Memory B cell (primary cell): ENCODE measurements around the gene FNDC11.
A peak's percentile ranks its signal among the peaks of the same experiment; 100 is the strongest.

ENCODE experiments used
- ATAC-seq: fragments of 150-1000 bp; cut with Tn5 transposase; 2 replicates; pipeline ENCODE4 v1.10.0; 2021; ENCODE audit warnings: low read depth, mild to moderate bottlenecking, moderate library complexity
- DNase-seq, 2 donors: peaks; one replicate each; pipeline ENCODE4 v3.0.0; 2022; ENCODE audit warnings: low spot score in 2 of 2
- H3K27ac Mint-ChIP-seq: one replicate; pipeline ENCODE4 v1.8.0; 2022; ENCODE audit warnings: mild to moderate bottlenecking, moderate library complexity, mixed read lengths
- H3K27me3 Mint-ChIP-seq: one replicate; pipeline ENCODE4 v1.8.0; 2022; ENCODE audit warnings: mixed read lengths
- H3K36me3 Mint-ChIP-seq: one replicate; pipeline ENCODE4 v1.8.0; 2022; ENCODE audit warnings: mild to moderate bottlenecking, mixed read lengths
- H3K4me1 Mint-ChIP-seq: one replicate; pipeline ENCODE4 v1.8.0; 2022; ENCODE audit warnings: mixed read lengths
- H3K4me3 Mint-ChIP-seq: one replicate; pipeline ENCODE4 v1.8.0; 2022; ENCODE audit warnings: mild to moderate bottlenecking, moderate library complexity, mixed read lengths
- H3K9me3 Mint-ChIP-seq: one replicate; pipeline ENCODE4 v1.8.0; 2022; ENCODE audit warnings: mixed read lengths

The FNDC11 gene

GRCh38 chr20:63531686-63532448, 22.1 kb upstream of the FNDC11 start:
- no peak overlapping the region for H3K4me3 Mint-ChIP-seq
- peaks cover 12% of the 10 kb centered on the region for H3K27me3 Mint-ChIP-seq
- ATAC-seq, result no peak
- H3K27ac Mint-ChIP-seq, result no peak overlapping the region
- peaks cover 20% of the 10 kb centered on the region for H3K4me1 Mint-ChIP-seq
- DNase-seq, result no peak
- H3K36me3 Mint-ChIP-seq, result peaks cover 2% of the 10 kb centered on the region
- peaks cover 3% of the 10 kb centered on the region for H3K9me3 Mint-ChIP-seq

GRCh38 chr20:63532449-63532971, 21.4 kb upstream of the FNDC11 start:
- Mint-ChIP-seq H3K36me3 (peaks cover 2% of the 10 kb centered on the region), H3K27me3 (peaks cover 14% of the 10 kb centered on the region), H3K4me3 (no peak overlapping the region), H3K4me1 (peaks cover 20% of the 10 kb centered on the region), H3K27ac (no peak overlapping the region), H3K9me3 (peaks cover 3% of the 10 kb centered on the region)
- no peak for ATAC-seq
- DNase-seq, result peak in 1 of 2 donors; percentile 13

GRCh38 chr20:63533388-63533787, 20.6 kb upstream of the FNDC11 start:
- no peak overlapping the region for H3K4me3 Mint-ChIP-seq
- H3K36me3 Mint-ChIP-seq, result peaks cover 2% of the 10 kb centered on the region
- DNase-seq (no peak), ATAC-seq (no peak)
- H3K9me3 Mint-ChIP-seq, result peaks cover 3% of the 10 kb centered on the region
- peaks cover 20% of the 10 kb centered on the region for H3K4me1 Mint-ChIP-seq
- peaks cover 14% of the 10 kb centered on the region for H3K27me3 Mint-ChIP-seq
- H3K27ac Mint-ChIP-seq, result no peak overlapping the region

- H3K4me3 Mint-ChIP-seq, result no peak overlapping the region
- H3K27me3 Mint-ChIP-seq, result peaks cover 11% of the 10 kb centered on the region
- H3K27ac Mint-ChIP-seq, result no peak overlapping the region
- H3K9me3 Mint-ChIP-seq, result peaks cover 3% of the 10 kb centered on the region
- DNase-seq (peak in 1 of 2 donors; percentile 20), ATAC-seq (no peak)
- peaks cover 15% of the 10 kb centered on the region for H3K4me1 Mint-ChIP-seq
- peaks cover 2% of the 10 kb centered on the region for H3K36me3 Mint-ChIP-seq
These were observed 20.0 kb upstream of the FNDC11 start for GRCh38 chr20:63533871-63534393.

- Mint-ChIP-seq H3K4me1 (peaks cover 15% of the 10 kb centered on the region), H3K4me3 (no peak overlapping the region), H3K36me3 (peaks cover 2% of the 10 kb centered on the region), H3K27me3 (peaks cover 10% of the 10 kb centered on the region), H3K9me3 (peaks cover 3% of the 10 kb centered on the region), H3K27ac (no peak overlapping the region)
- ATAC-seq (no peak), DNase-seq (no peak)
These were observed 19.5 kb upstream of the FNDC11 start for GRCh38 chr20:63534427-63534830.

GRCh38 chr20:63534831-63535651, 18.9 kb upstream of the FNDC11 start:
- peaks cover 2% of the 10 kb centered on the region for H3K36me3 Mint-ChIP-seq
- peaks cover 3% of the 10 kb centered on the region for H3K9me3 Mint-ChIP-seq
- no peak for DNase-seq
- H3K4me1 Mint-ChIP-seq, result peaks cover 15% of the 10 kb centered on the region
- peaks cover 9% of the 10 kb centered on the region for H3K27me3 Mint-ChIP-seq
- H3K27ac Mint-ChIP-seq, result peak overlapping the region; percentile 65
- no peak overlapping the region for H3K4me3 Mint-ChIP-seq
- ATAC-seq, result no peak

- peak overlapping the region; percentile 33 for H3K27ac Mint-ChIP-seq
- H3K4me3 Mint-ChIP-seq, result peak overlapping the region; percentile 86
These were observed 17.6 kb upstream of the FNDC11 start for GRCh38 chr20:63536241-63536977.

GRCh38 chr20:63536997-63537524, 16.9 kb upstream of the FNDC11 start, which contains the start of gene PTK6:
PTK6 (minus strand) TSS chr20:63537376; CDS start chr20:63537314, 62 bp downstream.
- DNase-seq (no peak), ATAC-seq (peak; percentile 4)
- peak within 1 kb of the TSS; percentile 85 for H3K27ac Mint-ChIP-seq
- H3K4me3 Mint-ChIP-seq, result peak within 1 kb of the TSS; percentile 86
- peaks cover 13% of the 10 kb centered on the region for H3K4me1 Mint-ChIP-seq
- H3K27me3 Mint-ChIP-seq, result peaks cover 6% of the 10 kb centered on the region
- peaks cover 1% of the 10 kb centered on the region for H3K9me3 Mint-ChIP-seq
- no peaks in the 10 kb centered on the region for H3K36me3 Mint-ChIP-seq

More at GRCh38 chr20:63536241-63536977, 17.6 kb upstream of the FNDC11 start:
- Mint-ChIP-seq H3K4me1 (peaks cover 15% of the 10 kb centered on the region), H3K27me3 (peaks cover 9% of the 10 kb centered on the region), H3K36me3 (peaks cover 2% of the 10 kb centered on the region), H3K9me3 (peaks cover 3% of the 10 kb centered on the region)
- ATAC-seq (no peak), DNase-seq (no peak)

- ATAC-seq, result peak; percentile 80
- peak overlapping the region; percentile 85 for H3K27ac Mint-ChIP-seq
- H3K9me3 Mint-ChIP-seq, result no peaks in the 10 kb centered on the region
- H3K36me3 Mint-ChIP-seq, result no peaks in the 10 kb centered on the region
- peak overlapping the region; percentile 86 for H3K4me3 Mint-ChIP-seq
- H3K4me1 Mint-ChIP-seq, result peaks cover 12% of the 10 kb centered on the region
- peaks cover 4% of the 10 kb centered on the region for H3K27me3 Mint-ChIP-seq
- DNase-seq, result peak; percentile 96
These were observed 16.3 kb upstream of the FNDC11 start for GRCh38 chr20:63537525-63538203.

GRCh38 chr20:63538204-63539091, 15.5 kb upstream of the FNDC11 start:
- Mint-ChIP-seq H3K9me3 (no peaks in the 10 kb centered on the region), H3K36me3 (no peaks in the 10 kb centered on the region), H3K4me3 (peak overlapping the region; percentile 86), H3K4me1 (peaks cover 16% of the 10 kb centered on the region), H3K27ac (peak overlapping the region; percentile 85), H3K27me3 (peaks cover 4% of the 10 kb centered on the region)
- DNase-seq (peak in 1 of 2 donors; percentile 62), ATAC-seq (peak; percentile 25)

GRCh38 chr20:63539092-63539430, 14.9 kb upstream of the FNDC11 start:
- H3K4me1 Mint-ChIP-seq, result peaks cover 20% of the 10 kb centered on the region
- no peaks in the 10 kb centered on the region for H3K9me3 Mint-ChIP-seq
- ATAC-seq, result no peak
- H3K4me3 Mint-ChIP-seq, result no peak overlapping the region
- peak overlapping the region; percentile 73 for H3K27ac Mint-ChIP-seq
- H3K27me3 Mint-ChIP-seq, result peaks cover 8% of the 10 kb centered on the region
- no peaks in the 10 kb centered on the region for H3K36me3 Mint-ChIP-seq
- DNase-seq, result no peak
